Measurements from ENCODE around the gene GDPD4.

Gene GDPD4

DNA sequence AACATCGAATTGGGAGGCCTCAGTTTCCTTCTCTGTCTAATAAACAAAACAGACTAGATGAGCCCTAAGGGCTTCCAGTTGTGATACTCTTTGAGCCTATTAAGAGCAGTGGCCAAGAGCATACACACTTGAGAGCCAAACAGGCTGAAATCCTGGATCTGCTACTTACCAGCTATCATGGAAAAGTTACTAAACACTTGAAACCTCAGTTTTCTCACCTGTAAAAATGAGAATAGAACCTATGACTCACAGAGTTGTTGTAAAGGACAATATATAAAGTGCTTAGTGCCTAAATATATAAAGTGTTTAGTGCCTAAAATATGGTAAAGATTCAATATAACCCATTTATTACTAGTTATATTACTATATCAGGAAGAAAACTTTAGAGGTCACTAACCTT is 23.7 kb upstream of the GDPD4 start:
- POLR2A ChIA-PET (ENCODE audit: low non-redundant PET): no interaction called here
- CTCF ChIA-PET: no interaction called here
- TF ChIP-seq, protein P1, sequence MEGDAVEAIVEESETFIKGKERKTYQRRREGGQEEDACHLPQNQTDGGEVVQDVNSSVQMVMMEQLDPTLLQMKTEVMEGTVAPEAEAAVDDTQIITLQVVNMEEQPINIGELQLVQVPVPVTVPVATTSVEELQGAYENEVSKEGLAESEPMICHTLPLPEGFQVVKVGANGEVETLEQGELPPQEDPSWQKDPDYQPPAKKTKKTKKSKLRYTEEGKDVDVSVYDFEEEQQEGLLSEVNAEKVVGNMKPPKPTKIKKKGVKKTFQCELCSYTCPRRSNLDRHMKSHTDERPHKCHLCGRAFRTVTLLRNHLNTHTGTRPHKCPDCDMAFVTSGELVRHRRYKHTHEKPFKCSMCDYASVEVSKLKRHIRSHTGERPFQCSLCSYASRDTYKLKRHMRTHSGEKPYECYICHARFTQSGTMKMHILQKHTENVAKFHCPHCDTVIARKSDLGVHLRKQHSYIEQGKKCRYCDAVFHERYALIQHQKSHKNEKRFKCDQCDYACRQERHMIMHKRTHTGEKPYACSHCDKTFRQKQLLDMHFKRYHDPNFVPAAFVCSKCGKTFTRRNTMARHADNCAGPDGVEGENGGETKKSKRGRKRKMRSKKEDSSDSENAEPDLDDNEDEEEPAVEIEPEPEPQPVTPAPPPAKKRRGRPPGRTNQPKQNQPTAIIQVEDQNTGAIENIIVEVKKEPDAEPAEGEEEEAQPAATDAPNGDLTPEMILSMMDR (conservative IDR thresholded peaks at IDR 0.05; ENCODE audit: low read depth): no peak
- H3K27ac ChIP-seq: no peak overlapping the region
- no peak for DNase-seq (ENCODE audit: low spot score)

DNA sequence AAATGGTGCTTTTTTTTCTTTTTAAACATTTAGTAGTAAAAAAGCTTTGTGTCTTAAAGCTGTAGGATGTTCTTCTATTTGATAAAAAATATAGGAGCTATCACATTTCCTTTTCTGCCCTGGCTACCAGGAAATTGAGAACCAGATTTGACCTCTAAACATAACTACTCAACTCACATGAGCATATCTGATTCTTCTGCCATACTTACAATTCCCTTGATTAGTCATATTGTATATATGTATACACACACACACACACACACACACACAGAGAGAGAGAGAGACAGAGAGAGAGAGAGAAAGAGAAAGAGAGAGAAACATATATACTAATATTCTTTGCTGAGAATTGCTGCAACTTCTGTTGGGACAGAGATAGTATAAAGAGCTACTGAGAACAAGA is 23.0 kb upstream of the GDPD4 start:
- no peak overlapping the region for H3K27ac ChIP-seq
- ChIA-PET CTCF (no interaction called here), POLR2A (ENCODE audit: low non-redundant PET) (no interaction called here)
- no peak for DNase-seq (ENCODE audit: low spot score)
- TF ChIP-seq, protein P1 (conservative IDR thresholded peaks at IDR 0.05; ENCODE audit: low read depth): no peak

DNA sequence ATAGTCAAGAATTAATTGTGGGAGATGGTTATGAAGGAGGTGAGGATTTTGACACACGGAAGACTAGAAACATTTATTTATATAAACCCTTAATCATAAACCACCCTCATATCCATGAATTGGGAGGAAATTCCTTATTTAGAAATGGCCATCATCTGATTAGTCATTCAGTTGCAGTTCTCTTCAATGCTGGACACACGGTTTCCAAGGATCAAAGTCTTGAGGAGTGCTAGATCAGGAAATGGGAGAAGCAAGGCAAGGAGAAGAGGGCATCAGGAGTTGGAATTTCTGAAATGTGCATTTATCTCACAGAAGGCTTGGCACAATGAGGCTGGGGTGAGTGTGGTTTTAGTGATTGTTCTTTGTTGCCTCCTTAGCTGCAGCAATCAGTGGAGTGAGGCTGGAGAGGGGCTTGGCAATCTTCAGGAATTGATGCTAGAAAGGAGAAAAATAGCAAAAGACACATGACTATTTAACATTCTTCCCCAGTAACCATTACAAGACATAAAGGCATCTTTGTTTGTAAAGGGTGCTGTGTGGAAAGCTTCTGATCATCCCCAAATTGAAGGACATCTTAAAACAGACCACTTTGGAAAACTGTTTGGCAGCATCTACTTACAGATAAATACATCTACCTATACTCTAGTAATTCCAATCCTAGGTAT is 21.6 kb upstream of the GDPD4 start:
- ChIA-PET POLR2A (ENCODE audit: low non-redundant PET) (no interaction called here), CTCF (no interaction called here)
- H3K27ac ChIP-seq: no peak overlapping the region
- TF ChIP-seq, protein P1 (conservative IDR thresholded peaks at IDR 0.05; ENCODE audit: low read depth): no peak
- no peak for DNase-seq (ENCODE audit: low spot score)

DNA sequence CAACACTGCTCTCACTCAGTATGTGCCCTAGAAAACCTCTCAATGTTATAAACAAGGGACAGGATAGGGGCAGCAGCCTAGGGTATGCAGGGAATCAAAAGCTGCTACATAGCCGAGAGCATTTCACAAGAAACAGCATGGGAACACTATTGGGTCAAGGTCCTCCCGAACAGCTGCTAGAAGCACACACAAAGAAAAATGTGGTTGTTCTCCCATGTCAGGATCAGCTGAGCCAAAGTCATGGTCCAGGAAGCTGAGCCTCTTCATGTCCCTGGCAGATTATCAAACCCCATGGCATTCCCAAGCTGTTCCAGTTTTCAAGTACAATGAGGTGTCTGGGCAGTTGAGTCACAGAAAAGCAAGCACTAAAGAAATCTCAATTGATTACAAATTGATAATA is 21.0 kb upstream of the GDPD4 start:
- no peak overlapping the region for H3K27ac ChIP-seq
- ChIA-PET CTCF (no interaction called here), POLR2A (ENCODE audit: low non-redundant PET) (interaction anchor here (0.6 kb wide), 1 partner anchor 171 kb away, joined by 5 read pairs; no protein-coding TSS in a partner anchor)
- TF ChIP-seq, protein P1 (conservative IDR thresholded peaks at IDR 0.05; ENCODE audit: low read depth): no peak
- DNase-seq (ENCODE audit: low spot score): no peak

DNA sequence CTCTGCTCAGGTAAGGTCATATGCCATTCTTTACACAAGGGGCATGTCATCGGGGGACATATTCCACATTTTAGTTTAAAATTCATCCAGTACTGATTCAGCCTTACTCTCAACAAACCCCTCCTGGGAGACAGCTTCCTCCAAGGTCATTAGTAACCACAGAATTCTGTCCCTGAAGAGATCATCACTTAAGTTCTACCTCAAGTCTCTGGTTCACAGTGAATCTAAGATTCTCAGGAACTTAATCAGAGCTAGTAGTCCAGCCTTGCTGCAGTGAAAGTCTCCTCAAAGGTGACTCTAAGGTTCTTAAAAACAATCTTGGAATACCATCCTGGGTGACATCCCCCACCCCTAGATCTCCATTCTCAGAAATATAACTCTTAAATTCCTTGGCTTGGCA is 18.9 kb upstream of the GDPD4 start:
- TF ChIP-seq, protein P1 (conservative IDR thresholded peaks at IDR 0.05; ENCODE audit: low read depth): no peak
- ChIA-PET CTCF (no interaction called here), POLR2A (ENCODE audit: low non-redundant PET) (no interaction called here)
- DNase-seq (ENCODE audit: low spot score): no peak
- no peak overlapping the region for H3K27ac ChIP-seq

DNA sequence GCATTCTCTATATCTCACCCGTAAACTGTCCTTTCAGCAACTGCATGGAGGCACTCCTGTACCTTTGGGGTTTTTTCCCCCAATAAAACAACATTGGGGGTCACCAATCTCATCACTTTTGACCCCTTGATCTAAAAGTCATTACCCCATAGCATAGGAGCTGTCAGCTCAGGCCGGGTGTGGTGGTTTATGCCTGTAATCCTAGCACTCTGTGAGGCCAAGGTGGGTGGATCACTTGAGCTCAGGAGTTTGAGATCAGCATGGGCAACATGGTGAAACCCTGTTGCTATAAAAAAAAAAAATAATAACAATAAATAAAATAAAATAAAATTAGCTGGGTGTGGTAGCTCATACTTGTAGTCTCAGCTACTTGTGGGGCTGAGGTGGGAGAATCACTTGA is 17.1 kb upstream of the GDPD4 start:
- CTCF ChIA-PET: no interaction called here
- POLR2A ChIA-PET (ENCODE audit: low non-redundant PET): interaction anchor here (0.6 kb wide), 1 partner anchor 92 kb away, joined by 4 read pairs; no protein-coding TSS in a partner anchor
- no peak overlapping the region for H3K27ac ChIP-seq
- no peak for DNase-seq (ENCODE audit: low spot score)
- TF ChIP-seq, protein P1 (conservative IDR thresholded peaks at IDR 0.05; ENCODE audit: low read depth): no peak

Data from RWPE1 (cell line).